Upper lobe of right lung (tissue), 1 donor: Measurements from ENCODE around the gene ST3GAL2. TPM values are rescaled to one million over a fixed set of nuclear protein-coding genes. Genes with fewer than 3 reads are reported as not detected.
"Not testable (repeated sequence)": the region's sequence is repeated elsewhere in the genome, so short reads cannot be mapped to it uniquely, and the experiment has no call there.

ENCODE experiments used
- ATAC-seq: fragments of 200-7000 bp; cut with Tn5 transposase; one replicate; pipeline ENCODE4 v1.9.1; 2020; ENCODE audit warnings: mild to moderate bottlenecking, moderate library complexity
- DNase-seq: peaks from one replicate; pipeline ENCODE4 v3.0.0-alpha.2; 2020
- H3K27ac ChIP-seq: fragments of 200-600 bp; one replicate; pipeline ENCODE4 v1.8.0; 2022
- H3K27me3 ChIP-seq: fragments of 200-600 bp; one replicate; pipeline ENCODE4 v1.8.0; 2022; ENCODE audit warnings: mild to moderate bottlenecking
- H3K36me3 ChIP-seq: fragments of 200-600 bp; one replicate; pipeline ENCODE4 v1.8.0; 2022
- H3K4me1 ChIP-seq: fragments of 200-600 bp; one replicate; pipeline ENCODE4 v1.8.0; 2022
- H3K4me3 ChIP-seq: fragments of 200-600 bp; one replicate; pipeline ENCODE4 v1.8.0; 2022; ENCODE audit warnings: mild to moderate bottlenecking
- H3K9me3 ChIP-seq: fragments of 200-600 bp; one replicate; pipeline ENCODE4 v1.8.0; 2022
- CTCF ChIP-seq: fragments of 200-600 bp; IDR thresholded peaks from one replicate; pipeline ENCODE4 v1.8.0; 2022; ENCODE audit warnings: antibody characterized with exemption
- intact Hi-C: fragments of 100-400 bp; cut with DNase I; formaldehyde crosslinking; loops from one replicate; pipeline ENCODE4 v1.11.0; 2022
- total RNA-seq: library from RNA; stranded (reverse); fragmentation: NEBNext Ultra II Directional; extraction: Animal tissue kit (Norgen Biotek cat#: 25700); gene quantifications from one replicate; pipeline ENCODE4 v1.2.1, GENCODE V29; 2021
- donor health status: DM: no; HTN: yes; CAD: no; lungs with severe emphysema.

The ST3GAL2 gene
- total RNA-seq, 1 donor from 2014 or later: 30.9 TPM

GRCh38 chr16:70375636-70376611 lies 63.0 kb downstream of the ST3GAL2 start:
- Histone ChIP-seq H3K4me1 (peaks cover 13% of the 10 kb centered on the region), H3K4me3 (no peak overlapping the region), H3K27ac (no peak overlapping the region), H3K36me3 (peaks cover 48% of the 10 kb centered on the region), H3K27me3 (no peaks in the 10 kb centered on the region), H3K9me3 (no peaks in the 10 kb centered on the region)
- DNase-seq (no peak), ATAC-seq (no peak)
- no peak for TF ChIP-seq CTCF
- intact Hi-C loops: no loop called here

- Histone ChIP-seq H3K9me3 (no peaks in the 10 kb centered on the region), H3K4me3 (no peak overlapping the region), H3K27me3 (no peaks in the 10 kb centered on the region), H3K27ac (no peak overlapping the region), H3K36me3 (peaks cover 65% of the 10 kb centered on the region), H3K4me1 (no peaks in the 10 kb centered on the region)
- intact Hi-C loops: no loop called here
- no peak for TF ChIP-seq CTCF
- no peak for ATAC-seq
- no peak for DNase-seq
Observed at GRCh38 chr16:70374213-70374612, 64.7 kb downstream of the ST3GAL2 start.

DNA sequence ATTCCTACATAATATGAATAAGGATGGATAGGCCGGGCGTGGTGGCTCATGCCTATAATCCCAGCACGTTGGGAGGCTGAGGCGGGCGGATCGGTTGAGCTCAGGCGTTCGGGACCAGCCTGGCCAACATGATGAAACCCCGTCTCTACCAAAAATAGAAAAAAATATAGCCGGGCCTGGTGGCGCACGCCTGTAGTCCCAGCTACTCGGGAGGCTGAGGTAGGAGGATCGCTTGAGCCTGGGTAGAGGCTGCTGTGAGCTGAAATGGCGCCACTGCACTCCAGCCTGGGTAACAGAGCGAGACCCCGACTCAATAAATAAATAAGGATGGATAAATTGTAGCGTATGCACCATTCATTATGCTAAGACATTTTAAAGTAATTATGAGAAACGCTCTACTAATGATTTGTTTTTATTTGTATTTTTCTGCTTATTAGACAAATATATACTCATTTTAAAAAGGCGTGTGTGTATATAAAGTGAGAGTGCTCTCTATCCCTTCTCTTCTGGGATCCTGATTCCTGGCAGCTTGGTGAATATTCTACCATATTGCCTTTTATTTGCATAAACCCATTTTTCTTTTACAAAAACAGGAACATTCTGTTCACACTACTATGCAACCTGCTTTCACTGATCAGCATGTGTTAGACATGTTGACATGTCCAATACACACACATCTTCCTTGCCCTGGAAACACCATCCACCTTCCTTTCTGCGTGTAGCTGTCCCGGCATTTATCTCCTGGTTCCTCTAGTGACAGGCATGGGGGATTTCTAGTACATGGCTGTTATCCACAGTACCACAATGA lies 65.8 kb downstream of the ST3GAL2 start:
- no peak for DNase-seq
- Histone ChIP-seq H3K27ac (no peak overlapping the region), H3K9me3 (no peaks in the 10 kb centered on the region), H3K36me3 (peaks cover 76% of the 10 kb centered on the region), H3K4me1 (no peaks in the 10 kb centered on the region), H3K4me3 (no peak overlapping the region), H3K27me3 (no peaks in the 10 kb centered on the region)
- TF ChIP-seq CTCF: no peak
- intact Hi-C loops: no loop called here
- ATAC-seq: no peak

GRCh38 chr16:70370924-70371323 lies 68.0 kb downstream of the ST3GAL2 start:
- ATAC-seq (no peak), DNase-seq (no peak)
- TF ChIP-seq CTCF: no peak
- no peak overlapping the region for H3K4me3 ChIP-seq
- H3K36me3 ChIP-seq: peaks cover 90% of the 10 kb centered on the region
- intact Hi-C loops: no loop called here
- H3K9me3 ChIP-seq: no peaks in the 10 kb centered on the region
- H3K27ac ChIP-seq: no peak overlapping the region
- H3K4me1 ChIP-seq: no peaks in the 10 kb centered on the region
- H3K27me3 ChIP-seq: no peaks in the 10 kb centered on the region

DNA sequence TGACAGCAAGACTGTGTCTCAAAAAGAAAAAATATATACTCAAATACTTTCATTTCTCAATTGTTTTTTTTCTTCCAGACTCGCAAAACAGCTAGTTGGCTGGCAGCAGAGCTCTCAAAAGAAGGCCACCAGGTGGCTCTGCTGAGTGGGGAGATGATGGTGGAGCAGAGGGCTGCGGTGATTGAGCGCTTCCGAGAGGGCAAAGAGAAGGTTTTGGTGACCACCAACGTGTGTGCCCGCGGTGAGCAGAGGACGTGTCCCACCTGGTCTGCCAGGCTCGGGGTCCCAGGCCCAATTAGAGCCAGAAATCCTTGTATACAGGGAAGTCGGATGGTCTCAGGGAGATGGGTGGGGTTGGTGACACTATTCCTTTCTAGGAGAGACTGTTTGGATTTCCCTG lies 68.8 kb downstream of the ST3GAL2 start:
- ATAC-seq: peak; percentile 62
- intact Hi-C loops: not testable (repeated sequence)

More for the DNA sequence above, 68.8 kb downstream of the ST3GAL2 start:
- DNase-seq, H3K4me3 ChIP-seq, H3K4me1 ChIP-seq, H3K9me3 ChIP-seq, H3K27ac ChIP-seq, H3K27me3 ChIP-seq: not testable (repeated sequence)
- peak; percentile 57 for TF ChIP-seq CTCF
- H3K36me3 ChIP-seq: peaks cover 92% of the 10 kb centered on the region
